Left lobe of liver (tissue), 2 donors: ENCODE data around the gene PCBP3. TPM values are rescaled to one million over a fixed set of nuclear protein-coding genes. Genes with fewer than 3 reads are reported as not detected.

Source experiments
- ATAC-seq: fragments of 200-7000 bp; cut with Tn5 transposase; one replicate; pipeline ENCODE4 v1.9.1; 2020; ENCODE audit warnings: mild to moderate bottlenecking, moderate library complexity
- DNase-seq: peaks from one replicate; pipeline ENCODE4 v3.0.0-alpha.2; 2020; ENCODE audit warnings: low spot score
- total RNA-seq: library from RNA; stranded (reverse); gene quantifications from one replicate; pipeline ENCODE4 v1.2.1, GENCODE V29; 2021
- donor health status: DM: no; HTN: no; CAD: no; lungs with moderate emphysema.
- donor health status: DM: no; HTN: yes; CAD: no.

Gene PCBP3
- total RNA-seq, 1 donor from 2014 or later = 0.83 TPM

GRCh38 chr21:45937721-45938452, 294.4 kb downstream of the PCBP3 start:
- DNase-seq = no peak

GRCh38 chr21:45938453-45938755, 294.9 kb downstream of the PCBP3 start:
- ATAC-seq (no peak), DNase-seq (no peak)

More at GRCh38 chr21:45937721-45938452, 294.4 kb downstream of the PCBP3 start:
- no peak for ATAC-seq

GRCh38 chr21:45938811-45939520, 295.4 kb downstream of the PCBP3 start:
- DNase-seq (no peak), ATAC-seq (no peak)

GRCh38 chr21:45939521-45940045, 296.1 kb downstream of the PCBP3 start:
- no peak for ATAC-seq
- DNase-seq = no peak

- DNase-seq (no peak), ATAC-seq (no peak)
Measured at GRCh38 chr21:45940091-45940490, 296.6 kb downstream of the PCBP3 start.

GRCh38 chr21:45940621-45941337, 297.3 kb downstream of the PCBP3 start:
- no peak for ATAC-seq

GRCh38 chr21:45941338-45941710, 297.8 kb downstream of the PCBP3 start:
- DNase-seq (no peak), ATAC-seq (no peak)

More at GRCh38 chr21:45940621-45941337, 297.3 kb downstream of the PCBP3 start:
- no peak for DNase-seq

GRCh38 chr21:45941717-45942546, 298.4 kb downstream of the PCBP3 start:
- DNase-seq (no peak), ATAC-seq (no peak)

GRCh38 chr21:45942755-45943629, 299.5 kb downstream of the PCBP3 start:
- DNase-seq (no peak), ATAC-seq (no peak)

- DNase-seq = no peak
- ATAC-seq = no peak
Measured at GRCh38 chr21:45943630-45944540, 300.4 kb downstream of the PCBP3 start.

- no peak for ATAC-seq
- no peak for DNase-seq
Measured at GRCh38 chr21:45944601-45945000, 301.1 kb downstream of the PCBP3 start.

GRCh38 chr21:45945066-45945867, 301.7 kb downstream of the PCBP3 start:
- ATAC-seq = no peak

GRCh38 chr21:45945868-45946210, 302.3 kb downstream of the PCBP3 start:
- DNase-seq (no peak), ATAC-seq (no peak)

More at GRCh38 chr21:45945066-45945867, 301.7 kb downstream of the PCBP3 start:
- DNase-seq = no peak

- ATAC-seq (no peak), DNase-seq (no peak)
Measured at GRCh38 chr21:45947296-45947695, 303.8 kb downstream of the PCBP3 start.

- ATAC-seq (no peak), DNase-seq (no peak)
Measured at GRCh38 chr21:45947716-45948255, 304.3 kb downstream of the PCBP3 start.

GRCh38 chr21:45948576-45949141, 305.1 kb downstream of the PCBP3 start:
- ATAC-seq (no peak), DNase-seq (no peak)
